ENCODE measurements around the gene VWA1. TPM values are rescaled to one million over a fixed set of nuclear protein-coding genes. Genes with fewer than 3 reads are reported as not detected.

Gene VWA1
- total RNA-seq, 1 donor from 2014 or later: 20.5 TPM

GRCh38 chr1:1432274-1432950 lies 3.1 kb upstream of the VWA1 start:
- ATAC-seq (no peak), DNase-seq (ENCODE audit: missing footprints) (no peak)
- intact Hi-C loops (cut with DNase I): no loop called here

GRCh38 chr1:1432951-1433803 lies 2.3 kb upstream of the VWA1 start:
- intact Hi-C loops (cut with DNase I): no loop called here
- ATAC-seq: peak; percentile 7

GRCh38 chr1:1433804-1434130 lies 1.7 kb upstream of the VWA1 start:
- ATAC-seq: no peak
- no peak for DNase-seq (ENCODE audit: missing footprints)
- intact Hi-C loops (cut with DNase I): no loop called here

More at GRCh38 chr1:1432951-1433803, 2.3 kb upstream of the VWA1 start:
- peak; percentile 84 for DNase-seq (ENCODE audit: missing footprints)

- DNase-seq (ENCODE audit: missing footprints) (peak; percentile 80), ATAC-seq (peak; percentile 9)
- intact Hi-C loops (cut with DNase I): no loop called here
Measured at GRCh38 chr1:1434131-1434823, 1.2 kb upstream of the VWA1 start.

GRCh38 chr1:1434824-1435105 lies 725 bp upstream of the VWA1 start:
- ATAC-seq (no peak), DNase-seq (ENCODE audit: missing footprints) (no peak)
- intact Hi-C loops (cut with DNase I): no loop called here

- ATAC-seq (no peak), DNase-seq (ENCODE audit: missing footprints) (no peak)
- intact Hi-C loops (cut with DNase I): no loop called here
Measured at GRCh38 chr1:1435911-1436629, 580 bp downstream of the VWA1 start.

GRCh38 chr1:1436630-1437032 lies 1.1 kb downstream of the VWA1 start:
- DNase-seq (ENCODE audit: missing footprints) (no peak), ATAC-seq (no peak)
- intact Hi-C loops (cut with DNase I): no loop called here

- ATAC-seq: no peak
- intact Hi-C loops (cut with DNase I): no loop called here
- DNase-seq (ENCODE audit: missing footprints): no peak
Measured at GRCh38 chr1:1437033-1437903, 1.8 kb downstream of the VWA1 start.

- intact Hi-C loops (cut with DNase I): no loop called here
- ATAC-seq (no peak), DNase-seq (ENCODE audit: missing footprints) (no peak)
Measured at GRCh38 chr1:1437904-1438376, 2.5 kb downstream of the VWA1 start.

GRCh38 chr1:1438531-1439381 lies 3.3 kb downstream of the VWA1 start:
- intact Hi-C loops (cut with DNase I): no loop called here
- ATAC-seq (no peak), DNase-seq (ENCODE audit: missing footprints) (no peak)

GRCh38 chr1:1439546-1440261 lies 4.2 kb downstream of the VWA1 start:
- ATAC-seq (no peak), DNase-seq (ENCODE audit: missing footprints) (no peak)
- intact Hi-C loops (cut with DNase I): loop anchor here (5.0 kb wide), 1 partner anchor 32 kb away; the partner anchor contains the start of gene MRPL20

GRCh38 chr1:1440262-1441001 lies 4.9 kb downstream of the VWA1 start:
- intact Hi-C loops (cut with DNase I): loop anchor here (5.0 kb wide), 1 partner anchor 33 kb away; the partner anchor contains the start of gene MRPL20

GRCh38 chr1:1441002-1441888 lies 5.8 kb downstream of the VWA1 start:
- peak; percentile 82 for ATAC-seq
- DNase-seq (ENCODE audit: missing footprints): no peak
- intact Hi-C loops (cut with DNase I): loop anchor here (5.0 kb wide), 1 partner anchor 34 kb away; the partner anchor contains the start of gene MRPL20

More at GRCh38 chr1:1440262-1441001, 4.9 kb downstream of the VWA1 start:
- ATAC-seq: no peak
- peak; percentile 63 for DNase-seq (ENCODE audit: missing footprints)

- DNase-seq (ENCODE audit: missing footprints): no peak
- ATAC-seq: no peak
- intact Hi-C loops (cut with DNase I): loop anchor here (5.0 kb wide), 1 partner anchor 35 kb away; the partner anchor contains the start of gene MRPL20
Measured at GRCh38 chr1:1442069-1442770, 6.7 kb downstream of the VWA1 start.
